Adrenal gland (tissue), 5 donors: Measurements from ENCODE around the gene DPYD.

Source experiments
- CTCF ChIP-seq, 6 experiments: fragments of 450-650 bp in 4 of 6; fragments of 200-600 bp in 2 of 6; sonication (generic) in 1 of 6; IDR thresholded peaks; 1 replicate in 5 of 6; 2 replicates in 1 of 6; pipeline versions ENCODE4 v1.5.1 to v1.8.0; 2016 to 2021; ENCODE audit warnings: antibody characterized with exemption in 6 of 6, mild to moderate bottlenecking in 2 of 6, moderate library complexity in 1 of 6
- POLR2A ChIP-seq, 2 donors: fragments of 450-650 bp; IDR thresholded peaks; one replicate each; pipeline ENCODE4 v1.6.1; 2017; ENCODE audit warnings: antibody characterized with exemption in 2 of 2, mild to moderate bottlenecking in 2 of 2, moderate library complexity in 1 of 2
- donor health status: DM: no; HTN: no; CAD: no.

GRCh38 chr1:97743129-97743528, 177.7 kb downstream of the DPYD start:
- TF ChIP-seq CTCF (IDR thresholded peaks at IDR 0.05) (no peak), POLR2A (IDR thresholded peaks at IDR 0.05) (no peak)
